Aorta (tissue), 5 donors: Measurements from ENCODE around the gene NR2F2. TPM values are rescaled to one million over a fixed set of nuclear protein-coding genes. Genes with fewer than 3 reads are reported as not detected.

Source experiments
- ATAC-seq: fragments of 200-7000 bp; cut with Tn5 transposase; one replicate; pipeline ENCODE4 v1.9.1; 2022; ENCODE audit warnings: moderate library complexity; ENCODE audit not compliant: low FRiP score
- DNase-seq, 2 donors: peaks; one replicate each; pipeline ENCODE4 v3.0.0-alpha.2; 2020
- H3K27ac ChIP-seq, 2 donors: one replicate each; pipeline ENCODE4 v1.5.1; 2013; ENCODE audit warnings: low read length in 2 of 2, mild to moderate bottlenecking in 2 of 2, moderate library complexity in 2 of 2, control low read depth in 1 of 2, inconsistent platforms in 1 of 2, low read depth in 1 of 2
- H3K27me3 ChIP-seq, 2 donors: one replicate each; pipeline ENCODE4 v1.6.1; 2013; ENCODE audit warnings: control low read depth in 1 of 2, low read length in 1 of 2, mild to moderate bottlenecking in 1 of 2, moderate library complexity in 1 of 2; ENCODE audit not compliant: insufficient read depth in 2 of 2, control insufficient read depth in 1 of 2
- H3K36me3 ChIP-seq, 2 donors: one replicate each; pipeline ENCODE4 v1.6.1; 2013; ENCODE audit warnings: control low read depth in 1 of 2, low read length in 1 of 2, mild to moderate bottlenecking in 1 of 2; ENCODE audit not compliant: insufficient read depth in 2 of 2, control insufficient read depth in 1 of 2
- H3K4me1 ChIP-seq, 2 donors: one replicate each; pipeline ENCODE4 v1.6.1; 2013; ENCODE audit warnings: low read length in 2 of 2, control low read depth in 1 of 2, mild to moderate bottlenecking in 1 of 2, moderate library complexity in 1 of 2; ENCODE audit not compliant: insufficient read depth in 2 of 2, control insufficient read depth in 1 of 2
- H3K4me3 ChIP-seq, 2 donors: one replicate each; pipeline ENCODE4 v1.5.1; 2013; ENCODE audit warnings: low read length in 2 of 2, control low read depth in 1 of 2, mild to moderate bottlenecking in 1 of 2
- H3K9me3 ChIP-seq: one replicate; pipeline ENCODE4 v1.6.1; 2013; ENCODE audit warnings: mild to moderate bottlenecking, low read length; ENCODE audit not compliant: control insufficient read depth
- WGBS, 2 donors: extraction: QIAGEN DNeasy Blood & Tissue Kit; methylation state at CpG; one replicate each; pipeline ENCODE4 v1.1.7; 2013; 5-methylcytosine and 5-hydroxymethylcytosine counted together
- intact Hi-C, 2 donors: fragments of 100-400 bp; cut with DNase I; formaldehyde crosslinking; loops; one replicate each; pipeline versions ENCODE4 v1.14.2 to v1.15.0; 2022
- polyA plus RNA-seq, 2 donors: library from polyadenylated mRNA; stranded (reverse); fragments of 200-250 nt; gene quantifications; one replicate each; pipeline ENCODE4 v1.2.3, GENCODE V29; 2013
- total RNA-seq, 2 donors: library from RNA; stranded (reverse); fragmentation: NEBNext Ultra II Directional; extraction: Animal tissue kit (Norgen Biotek cat#: 25700); gene quantifications; one replicate each; pipeline ENCODE4 v1.2.1, GENCODE V29; 2021
- donor health status: healthy with polysubstance abuse.
- donor health status: Bipolar disorder and iron deficiency.
- donor health status: DM: no; HTN: no; CAD: no.
- donor health status: DM: no; HTN: no; CAD: no.
- donor health status: DM: yes; HTN: yes; CAD: no.

The NR2F2 gene
- total and polyA plus RNA-seq, 4 donors: 26.0 to 132 (median 108) TPM

DNA sequence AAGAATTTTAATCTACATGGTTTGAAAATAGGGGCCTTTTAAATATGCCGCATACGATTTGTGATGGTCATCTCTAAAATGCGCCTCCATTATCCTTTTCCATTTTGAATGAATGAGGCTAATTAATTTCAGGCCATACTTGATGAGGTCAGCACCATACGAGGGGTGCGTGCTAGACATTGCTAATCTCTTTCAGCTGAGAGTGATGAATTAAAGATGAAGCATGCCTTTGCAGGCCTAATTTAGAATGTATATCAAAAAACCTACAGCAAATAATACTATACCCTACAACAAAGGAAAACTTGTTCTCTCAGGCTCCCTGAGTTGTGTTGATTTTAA, 18.6 kb upstream of the NR2F2 start:
- H3K4me3 ChIP-seq: no peak overlapping the region
- ATAC-seq (no peak), DNase-seq (no peak)
- no peaks in the 10 kb centered on the region for H3K9me3 ChIP-seq
- peak overlapping the region in 1 of 2 donors; percentile 36 for H3K27ac ChIP-seq
- no peaks in the 10 kb centered on the region for H3K27me3 ChIP-seq
- H3K4me1 ChIP-seq: no peaks in the 10 kb centered on the region
- no peaks in the 10 kb centered on the region for H3K36me3 ChIP-seq
- intact Hi-C loops: no loop called here
- 80 to 87% methylated on average over 5 of the region's 5 CpGs for WGBS, 2 donors

DNA sequence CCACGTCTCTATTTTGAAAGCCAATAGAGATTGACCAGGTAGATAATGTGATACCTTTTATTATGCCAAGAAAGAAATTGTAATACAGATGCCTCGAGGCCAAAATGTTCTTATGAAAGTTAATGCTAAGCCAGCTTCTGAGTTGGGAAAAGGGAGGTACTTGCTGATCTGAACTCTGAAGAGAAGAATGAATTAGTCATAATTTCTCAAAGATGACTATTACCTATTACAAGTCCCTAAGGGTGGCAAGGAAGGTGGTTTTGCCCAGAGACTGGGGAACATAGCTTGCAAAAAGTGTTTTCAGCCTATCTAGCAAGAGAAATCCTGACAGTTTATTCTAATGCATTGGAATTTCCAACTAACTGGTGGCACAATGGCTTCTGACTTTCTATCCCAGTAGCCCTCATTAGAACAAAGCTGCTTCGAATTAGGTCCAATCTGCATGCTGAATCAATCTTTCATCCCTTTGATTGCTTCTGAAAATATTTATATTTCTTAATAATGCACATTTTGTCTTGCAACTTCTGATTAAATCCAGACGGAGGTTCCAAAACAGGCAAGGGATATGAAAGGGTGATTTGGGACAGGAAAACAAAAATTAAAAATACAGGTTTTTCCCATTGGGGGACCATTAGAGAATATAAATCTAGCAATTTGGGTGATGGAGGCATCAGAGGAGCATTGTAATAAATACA, 17.7 kb upstream of the NR2F2 start:
- Histone ChIP-seq H3K9me3 (no peaks in the 10 kb centered on the region), H3K27me3 (no peaks in the 10 kb centered on the region), H3K27ac (no peak overlapping the region), H3K4me1 (no peaks in the 10 kb centered on the region), H3K4me3 (no peak overlapping the region), H3K36me3 (no peaks in the 10 kb centered on the region)
- WGBS, 2 donors: 80 to 82% methylated on average over 4 of the region's 4 CpGs
- intact Hi-C loops: no loop called here
- no peak for DNase-seq
- no peak for ATAC-seq

DNA sequence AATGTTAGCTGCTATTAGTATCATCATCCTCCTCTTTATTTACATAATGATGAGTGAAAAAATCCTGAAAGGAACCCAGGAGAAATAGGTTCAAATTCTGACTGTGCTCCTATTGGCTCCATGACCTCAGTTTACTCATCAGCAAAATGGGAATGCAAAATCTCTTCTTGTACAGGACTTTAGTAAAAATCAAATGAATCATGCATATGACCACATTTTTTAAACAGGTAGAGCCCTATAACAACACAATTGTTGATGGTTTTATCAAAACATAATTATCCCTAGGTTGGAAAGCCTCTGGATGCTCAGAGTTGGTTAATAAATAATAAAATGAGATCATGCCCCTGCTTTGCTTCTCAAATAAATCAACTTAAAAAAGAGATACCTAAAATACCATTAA, 16.0 kb upstream of the NR2F2 start:
- intact Hi-C loops: no loop called here
- Histone ChIP-seq H3K36me3 (no peaks in the 10 kb centered on the region), H3K4me3 (no peak overlapping the region), H3K27ac (no peak overlapping the region), H3K9me3 (no peaks in the 10 kb centered on the region), H3K27me3 (no peaks in the 10 kb centered on the region), H3K4me1 (no peaks in the 10 kb centered on the region)
- DNase-seq: no peak
- no peak for ATAC-seq

DNA sequence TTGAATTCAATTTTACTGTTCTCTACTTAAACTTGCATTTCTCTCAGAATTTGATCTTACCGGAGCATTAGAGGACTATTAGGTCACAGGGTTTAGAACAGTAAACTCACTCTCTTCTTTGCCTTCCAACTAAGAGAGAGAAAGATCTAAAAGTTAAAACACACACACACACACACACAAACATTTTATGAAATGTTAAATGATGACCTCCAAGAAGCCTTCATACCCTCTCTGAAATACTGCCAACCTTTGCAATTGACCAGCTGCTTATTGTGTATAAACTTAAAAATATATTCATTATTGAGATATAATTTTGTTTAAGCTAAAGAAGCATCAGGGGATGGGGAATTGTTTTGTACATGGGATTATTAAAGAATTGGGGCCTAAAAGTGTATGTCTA, 15.5 kb upstream of the NR2F2 start:
- Histone ChIP-seq H3K36me3 (no peaks in the 10 kb centered on the region), H3K4me1 (no peaks in the 10 kb centered on the region), H3K4me3 (no peak overlapping the region), H3K27me3 (no peaks in the 10 kb centered on the region), H3K9me3 (no peaks in the 10 kb centered on the region), H3K27ac (no peak overlapping the region)
- intact Hi-C loops: no loop called here
- ATAC-seq: no peak
- no peak for DNase-seq
- WGBS, 2 donors: 89 to 97% methylated on average over 1 of the region's 1 CpG

DNA sequence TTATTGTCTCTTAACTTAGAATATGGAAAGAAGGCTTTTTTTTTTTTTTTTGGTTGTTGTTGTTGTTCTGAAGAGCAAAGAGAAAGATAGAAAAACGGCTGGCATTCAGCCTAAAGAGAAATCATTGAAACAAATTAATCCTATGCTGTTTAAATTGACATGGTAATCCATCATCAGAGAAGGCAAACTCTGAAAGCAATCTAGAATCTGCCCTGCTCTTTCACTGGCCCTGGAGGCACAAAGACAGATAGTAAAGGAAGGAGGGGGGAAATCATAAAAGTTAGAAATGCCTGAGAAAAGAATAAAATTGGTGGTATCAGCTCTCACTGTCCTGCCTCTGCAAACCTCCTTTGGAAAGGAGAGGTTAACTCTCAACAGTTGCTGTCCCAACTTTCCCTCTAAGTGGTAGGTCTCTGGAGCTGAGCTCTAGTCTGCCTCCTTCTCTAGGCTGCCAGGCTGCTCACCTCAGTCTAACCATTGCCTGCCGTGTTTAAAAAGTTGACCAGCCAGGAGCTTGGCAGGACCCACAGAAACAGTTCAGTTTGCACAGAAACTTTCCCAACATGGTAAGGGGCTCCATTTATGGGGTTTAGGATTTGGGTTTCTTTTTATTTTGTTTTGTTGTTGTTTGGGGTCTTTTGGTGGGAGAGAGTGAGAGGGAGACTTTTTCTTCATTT, 13.4 kb upstream of the NR2F2 start:
- 55 to 58% methylated on average over 2 of the region's 2 CpGs for WGBS, 2 donors
- no peak overlapping the region for H3K27ac ChIP-seq
- no peak overlapping the region for H3K4me3 ChIP-seq
- H3K4me1 ChIP-seq: no peaks in the 10 kb centered on the region
- no peaks in the 10 kb centered on the region for H3K36me3 ChIP-seq
- no peaks in the 10 kb centered on the region for H3K9me3 ChIP-seq
- no peaks in the 10 kb centered on the region for H3K27me3 ChIP-seq
- intact Hi-C loops: no loop called here
- no peak for DNase-seq
- no peak for ATAC-seq

DNA sequence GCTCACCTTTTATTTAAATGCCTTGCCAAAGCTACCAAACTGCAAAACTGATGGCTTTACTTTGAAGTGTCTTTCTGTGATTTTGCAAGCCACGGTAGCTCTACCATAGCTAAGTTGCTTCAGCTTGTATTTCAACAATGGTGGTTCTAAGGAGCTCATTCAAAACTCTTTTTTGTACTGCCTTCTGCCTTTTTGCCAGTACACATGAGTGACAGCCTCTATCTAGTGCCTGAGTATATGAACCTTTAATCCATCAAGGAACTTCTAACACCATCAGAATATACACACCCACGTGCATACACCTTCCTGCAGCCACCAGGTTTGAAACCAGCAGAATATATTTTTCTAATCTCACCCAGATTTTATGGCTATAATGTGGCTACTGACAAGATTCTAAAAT, 10.4 kb upstream of the NR2F2 start:
- intact Hi-C loops: loop anchor here in 1 of 2 donors (5.0 to 10.0 kb wide), 6 partner anchors 135 to 1145 kb away; no protein-coding TSS in a partner anchor
- no peak overlapping the region for H3K4me3 ChIP-seq
- no peaks in the 10 kb centered on the region for H3K27me3 ChIP-seq
- H3K4me1 ChIP-seq: no peaks in the 10 kb centered on the region
- no peak overlapping the region for H3K27ac ChIP-seq
- WGBS, 2 donors: 90 to 94% methylated on average over 2 of the region's 2 CpGs
- no peaks in the 10 kb centered on the region for H3K9me3 ChIP-seq
- no peak for ATAC-seq
- no peak for DNase-seq
- no peaks in the 10 kb centered on the region for H3K36me3 ChIP-seq

- Histone ChIP-seq H3K36me3 (no peaks in the 10 kb centered on the region), H3K4me3 (peak overlapping the region; percentile 27 to 70), H3K27ac (peak overlapping the region in 1 of 2 donors; percentile 66), H3K27me3 (no peaks in the 10 kb centered on the region), H3K4me1 (no peaks in the 10 kb centered on the region), H3K9me3 (no peaks in the 10 kb centered on the region)
- DNase-seq: peak in 1 of 2 donors; percentile 76
- intact Hi-C loops: loop anchor here in 1 of 2 donors (5.0 to 10.0 kb wide), 6 partner anchors 136 to 1146 kb away; no protein-coding TSS in a partner anchor
- 38 to 41% methylated on average over 28 of the region's 28 CpGs for WGBS, 2 donors
- ATAC-seq: no peak
These were observed 9.5 kb upstream of the NR2F2 start for GRCh38 chr15:96320703-96321638.

GRCh38 chr15:96321639-96322535, 8.6 kb upstream of the NR2F2 start:
- H3K9me3 ChIP-seq: no peaks in the 10 kb centered on the region
- no peaks in the 10 kb centered on the region for H3K36me3 ChIP-seq
- WGBS, 2 donors: 5 to 8% methylated on average over 63 to 64 of the region's 64 CpGs
- intact Hi-C loops: loop anchor here in 1 of 2 donors (5.0 to 10.0 kb wide), 6 partner anchors 137 to 1147 kb away; no protein-coding TSS in a partner anchor
- peak overlapping the region in 1 of 2 donors; percentile 66 for H3K27ac ChIP-seq
- DNase-seq (peak in 1 of 2 donors; percentile 86), ATAC-seq (peak; percentile 64)
- H3K27me3 ChIP-seq: no peaks in the 10 kb centered on the region
- H3K4me3 ChIP-seq: peak overlapping the region; percentile 27 to 70
- H3K4me1 ChIP-seq: no peaks in the 10 kb centered on the region
